ENCODE data around the gene FEM1C. TPM values are rescaled to one million over a fixed set of nuclear protein-coding genes. Genes with fewer than 3 reads are reported as not detected.

Gene FEM1C
- total RNA-seq, 2 experiments from 2014 or later, result 5.6 to 9.0 TPM

- H3K27ac ChIP-seq (ENCODE audit: low read depth, low read length, poor library complexity, severe bottlenecking), result no peak overlapping the region
- H3K36me3 ChIP-seq (ENCODE audit: insufficient read depth, low read length), result no peaks in the 10 kb centered on the region
- CTCF ChIA-PET (ENCODE audit: unreplicated experiment), result no interaction called here
- H2AFZ ChIP-seq (ENCODE audit: low read length), result no peak overlapping the region
- H3K79me2 ChIP-seq (ENCODE audit: insufficient read depth, low read depth, low read length), result no peaks in the 10 kb centered on the region
- no peaks in the 10 kb centered on the region for H4K20me1 ChIP-seq (ENCODE audit: insufficient read depth, low read length)
- POLR2A ChIA-PET, result no interaction called here
- TF ChIP-seq, protein P1, sequence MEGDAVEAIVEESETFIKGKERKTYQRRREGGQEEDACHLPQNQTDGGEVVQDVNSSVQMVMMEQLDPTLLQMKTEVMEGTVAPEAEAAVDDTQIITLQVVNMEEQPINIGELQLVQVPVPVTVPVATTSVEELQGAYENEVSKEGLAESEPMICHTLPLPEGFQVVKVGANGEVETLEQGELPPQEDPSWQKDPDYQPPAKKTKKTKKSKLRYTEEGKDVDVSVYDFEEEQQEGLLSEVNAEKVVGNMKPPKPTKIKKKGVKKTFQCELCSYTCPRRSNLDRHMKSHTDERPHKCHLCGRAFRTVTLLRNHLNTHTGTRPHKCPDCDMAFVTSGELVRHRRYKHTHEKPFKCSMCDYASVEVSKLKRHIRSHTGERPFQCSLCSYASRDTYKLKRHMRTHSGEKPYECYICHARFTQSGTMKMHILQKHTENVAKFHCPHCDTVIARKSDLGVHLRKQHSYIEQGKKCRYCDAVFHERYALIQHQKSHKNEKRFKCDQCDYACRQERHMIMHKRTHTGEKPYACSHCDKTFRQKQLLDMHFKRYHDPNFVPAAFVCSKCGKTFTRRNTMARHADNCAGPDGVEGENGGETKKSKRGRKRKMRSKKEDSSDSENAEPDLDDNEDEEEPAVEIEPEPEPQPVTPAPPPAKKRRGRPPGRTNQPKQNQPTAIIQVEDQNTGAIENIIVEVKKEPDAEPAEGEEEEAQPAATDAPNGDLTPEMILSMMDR (conservative IDR thresholded peaks at IDR 0.05; ENCODE audit: low read length), result no peak
- no peak for TF ChIP-seq EZH2phosphoT487 (IDR thresholded peaks at IDR 0.05; ENCODE audit: borderline replicate concordance, low read depth, low read length)
- no peak overlapping the region for H3K4me2 ChIP-seq (ENCODE audit: low read length)
- H3K4me3 ChIP-seq (ENCODE audit: low read depth, low read length, poor library complexity, severe bottlenecking), result no peak overlapping the region
- DNase-seq (ENCODE audit: low spot score), result no peak
- no TSS peak for BruUV-seq (replicated peaks)
- intact Hi-C loops (cut with micrococcal nuclease; ENCODE audit: unreplicated experiment), result loop anchor here (10.0 kb wide), 1 partner anchor 195 kb away; no protein-coding TSS in a partner anchor
- H3K9me2 ChIP-seq (ENCODE audit: insufficient read depth, low read length), result no peaks in the 10 kb centered on the region
- no peaks in the 10 kb centered on the region for H3K4me1 ChIP-seq (ENCODE audit: insufficient read depth, low read length, poor library complexity, severe bottlenecking)
- 0 out of 2 replicates have a peak, but pooled peaks cover 3% of the 10 kb centered on the region for H3K9me3 ChIP-seq (ENCODE audit: low read length)
These were observed 35.2 kb upstream of the FEM1C start for GRCh38 chr5:115579747-115580173.

DNA sequence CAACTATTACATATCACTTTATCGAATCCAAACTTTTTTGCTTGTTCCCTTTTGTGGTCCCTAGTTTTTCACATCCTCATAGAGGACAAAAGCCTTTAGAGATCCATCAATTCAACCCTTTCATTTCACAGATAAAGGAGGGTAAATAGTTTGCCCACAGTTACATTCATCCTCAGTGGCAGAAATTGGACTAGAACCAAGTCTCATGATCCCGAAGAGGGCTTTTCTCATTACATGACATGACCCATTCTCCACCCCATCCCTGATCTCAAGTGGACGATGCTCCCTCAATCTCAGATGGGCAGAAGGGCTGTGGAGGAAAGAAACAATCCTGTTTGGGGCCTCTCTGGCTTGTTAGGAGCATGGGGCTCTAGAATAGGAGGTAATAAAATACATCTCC, 34.6 kb upstream of the FEM1C start:
- 0 out of 2 replicates have a peak, but pooled peaks cover 3% of the 10 kb centered on the region for H3K9me3 ChIP-seq (ENCODE audit: low read length)
- no TSS peak for BruUV-seq (replicated peaks)
- H3K9me2 ChIP-seq (ENCODE audit: insufficient read depth, low read length), result no peaks in the 10 kb centered on the region
- H3K36me3 ChIP-seq (ENCODE audit: insufficient read depth, low read length), result no peaks in the 10 kb centered on the region
- no peak overlapping the region for H3K27ac ChIP-seq (ENCODE audit: low read depth, low read length, poor library complexity, severe bottlenecking)
- H2AFZ ChIP-seq (ENCODE audit: low read length), result no peak overlapping the region
- H3K79me2 ChIP-seq (ENCODE audit: insufficient read depth, low read depth, low read length), result no peaks in the 10 kb centered on the region
- no peaks in the 10 kb centered on the region for H3K4me1 ChIP-seq (ENCODE audit: insufficient read depth, low read length, poor library complexity, severe bottlenecking)
- no peak for TF ChIP-seq EZH2phosphoT487 (IDR thresholded peaks at IDR 0.05; ENCODE audit: borderline replicate concordance, low read depth, low read length)
- TF ChIP-seq, protein P1 (conservative IDR thresholded peaks at IDR 0.05; ENCODE audit: low read length), result no peak
- no peak overlapping the region for H3K4me3 ChIP-seq (ENCODE audit: low read depth, low read length, poor library complexity, severe bottlenecking)
- no peak overlapping the region for H3K4me2 ChIP-seq (ENCODE audit: low read length)
- H4K20me1 ChIP-seq (ENCODE audit: insufficient read depth, low read length), result no peaks in the 10 kb centered on the region
- POLR2A ChIA-PET, result no interaction called here
- no peak for DNase-seq (ENCODE audit: low spot score)
- CTCF ChIA-PET (ENCODE audit: unreplicated experiment), result no interaction called here
- intact Hi-C loops (cut with micrococcal nuclease; ENCODE audit: unreplicated experiment), result no loop called here

DNA sequence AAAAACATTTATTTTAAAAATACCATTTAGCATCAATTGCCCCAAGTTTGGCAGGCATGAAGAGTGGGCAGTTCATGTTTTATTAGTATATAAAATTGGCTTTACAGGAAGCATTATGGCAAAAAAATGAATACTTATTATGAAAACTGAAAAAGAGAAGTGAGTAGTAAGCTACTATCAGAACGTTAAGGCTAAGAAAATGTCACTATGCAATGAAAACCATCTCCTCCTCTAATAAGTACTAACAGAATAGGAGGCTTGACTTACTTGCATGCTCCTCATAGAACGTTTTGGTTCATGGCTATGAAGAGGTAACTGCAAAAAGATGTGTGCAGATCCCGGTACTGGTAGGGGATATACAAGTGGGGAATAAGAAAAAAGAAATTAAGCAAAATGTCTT, 34.1 kb upstream of the FEM1C start:
- Histone ChIP-seq H3K4me2 (ENCODE audit: low read length) (no peak overlapping the region), H2AFZ (ENCODE audit: low read length) (no peak overlapping the region), H3K4me1 (ENCODE audit: insufficient read depth, low read length, poor library complexity, severe bottlenecking) (no peaks in the 10 kb centered on the region), H3K27ac (ENCODE audit: low read depth, low read length, poor library complexity, severe bottlenecking) (no peak overlapping the region), H3K36me3 (ENCODE audit: insufficient read depth, low read length) (no peaks in the 10 kb centered on the region), H4K20me1 (ENCODE audit: insufficient read depth, low read length) (no peaks in the 10 kb centered on the region), H3K9me3 (ENCODE audit: low read length) (0 out of 2 replicates have a peak, but pooled peaks cover 3% of the 10 kb centered on the region), H3K4me3 (ENCODE audit: low read depth, low read length, poor library complexity, severe bottlenecking) (no peak overlapping the region), H3K9me2 (ENCODE audit: insufficient read depth, low read length) (no peaks in the 10 kb centered on the region), H3K79me2 (ENCODE audit: insufficient read depth, low read depth, low read length) (no peaks in the 10 kb centered on the region)
- ChIA-PET CTCF (ENCODE audit: unreplicated experiment) (no interaction called here), POLR2A (no interaction called here)
- DNase-seq (ENCODE audit: low spot score), result no peak
- TF ChIP-seq, protein P1 (conservative IDR thresholded peaks at IDR 0.05; ENCODE audit: low read length), result no peak
- no peak for TF ChIP-seq EZH2phosphoT487 (IDR thresholded peaks at IDR 0.05; ENCODE audit: borderline replicate concordance, low read depth, low read length)
- intact Hi-C loops (cut with micrococcal nuclease; ENCODE audit: unreplicated experiment), result no loop called here
- no TSS peak for BruUV-seq (replicated peaks)
